ENCODE measurements around the gene MRM2. TPM values are rescaled to one million over a fixed set of nuclear protein-coding genes. Genes with fewer than 3 reads are reported as not detected.

Gene MRM2
- total RNA-seq, 1 donor from 2014 or later: 19.1 TPM

GRCh38 chr7:2215851-2216250 lies 26.2 kb downstream of the MRM2 start:
- Mint-ChIP-seq H3K36me3 (ENCODE audit: low read depth, unreplicated experiment) (peaks cover 50% of the 10 kb centered on the region), H3K4me1 (ENCODE audit: unreplicated experiment) (no peaks in the 10 kb centered on the region), H3K9me3 (ENCODE audit: unreplicated experiment) (no peaks in the 10 kb centered on the region), H3K4me3 (ENCODE audit: unreplicated experiment) (peak overlapping the region; percentile 9), H3K27ac (ENCODE audit: unreplicated experiment) (no peak overlapping the region), H3K27me3 (ENCODE audit: unreplicated experiment) (peaks cover 6% of the 10 kb centered on the region)
- no peak for DNase-seq (ENCODE audit: low spot score)
- TF ChIP-seq CTCF (IDR thresholded peaks at IDR 0.05; ENCODE audit: unreplicated experiment): no peak

DNA sequence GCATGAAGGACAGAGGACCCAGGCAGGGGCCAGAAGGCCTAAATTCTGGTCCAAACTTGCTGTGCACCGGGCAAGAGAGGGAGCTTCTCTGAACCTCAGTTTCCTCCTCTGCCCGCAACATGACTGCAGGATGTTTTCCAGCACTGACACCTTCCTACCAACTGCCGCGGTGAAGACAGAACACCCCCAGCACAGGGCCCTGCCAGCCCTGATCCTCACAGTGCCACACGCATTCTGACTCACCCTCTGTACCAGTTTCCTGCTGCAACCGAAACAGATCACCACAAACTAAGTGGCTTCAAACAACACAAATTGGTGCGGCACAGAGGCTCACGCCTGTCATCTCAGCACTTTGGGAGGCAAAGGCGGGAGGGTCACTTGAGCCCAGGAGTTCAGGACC lies 27.4 kb downstream of the MRM2 start:
- Mint-ChIP-seq H3K4me3 (ENCODE audit: unreplicated experiment) (no peak overlapping the region), H3K27ac (ENCODE audit: unreplicated experiment) (no peak overlapping the region), H3K36me3 (ENCODE audit: low read depth, unreplicated experiment) (peaks cover 50% of the 10 kb centered on the region), H3K9me3 (ENCODE audit: unreplicated experiment) (no peaks in the 10 kb centered on the region), H3K4me1 (ENCODE audit: unreplicated experiment) (no peaks in the 10 kb centered on the region), H3K27me3 (ENCODE audit: unreplicated experiment) (peaks cover 5% of the 10 kb centered on the region)
- DNase-seq (ENCODE audit: low spot score): no peak
- no peak for TF ChIP-seq CTCF (IDR thresholded peaks at IDR 0.05; ENCODE audit: unreplicated experiment)

DNA sequence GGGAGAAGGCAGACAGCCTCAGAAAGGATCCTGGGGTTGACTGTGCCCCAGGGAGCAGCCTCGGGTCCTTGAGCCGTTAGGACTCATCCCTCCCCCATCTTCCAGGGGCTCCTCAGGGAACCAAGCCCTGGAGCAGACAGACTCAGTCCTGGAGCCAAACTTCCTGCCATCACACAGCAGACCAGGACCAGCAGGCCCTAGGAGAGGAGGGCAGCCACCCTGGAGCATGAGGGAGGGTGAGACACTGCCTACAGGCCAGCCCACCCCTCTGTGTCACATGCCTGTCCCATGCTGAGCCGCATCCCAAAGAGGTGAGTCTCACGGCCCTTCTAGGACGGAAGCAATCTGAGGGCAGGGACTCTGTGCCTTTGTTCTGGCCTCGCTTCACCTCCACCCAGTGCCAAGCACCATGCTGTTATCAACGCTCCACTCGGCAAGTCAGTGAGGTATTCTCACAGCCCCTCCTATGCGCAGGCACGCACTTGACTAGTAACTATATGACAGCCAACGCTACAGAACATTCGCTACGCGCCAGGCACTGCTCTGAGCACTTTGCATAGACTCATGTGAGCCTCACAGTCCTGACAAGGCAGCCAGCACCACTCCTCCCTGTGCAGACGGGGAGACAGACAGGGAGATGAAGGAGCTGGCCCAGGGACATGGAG lies 28.3 kb downstream of the MRM2 start:
- Mint-ChIP-seq H3K4me1 (ENCODE audit: unreplicated experiment) (no peaks in the 10 kb centered on the region), H3K27ac (ENCODE audit: unreplicated experiment) (no peak overlapping the region), H3K4me3 (ENCODE audit: unreplicated experiment) (no peak overlapping the region), H3K9me3 (ENCODE audit: unreplicated experiment) (no peaks in the 10 kb centered on the region), H3K36me3 (ENCODE audit: low read depth, unreplicated experiment) (peaks cover 54% of the 10 kb centered on the region), H3K27me3 (ENCODE audit: unreplicated experiment) (peaks cover 6% of the 10 kb centered on the region)
- no peak for TF ChIP-seq CTCF (IDR thresholded peaks at IDR 0.05; ENCODE audit: unreplicated experiment)
- no peak for DNase-seq (ENCODE audit: low spot score)

DNA sequence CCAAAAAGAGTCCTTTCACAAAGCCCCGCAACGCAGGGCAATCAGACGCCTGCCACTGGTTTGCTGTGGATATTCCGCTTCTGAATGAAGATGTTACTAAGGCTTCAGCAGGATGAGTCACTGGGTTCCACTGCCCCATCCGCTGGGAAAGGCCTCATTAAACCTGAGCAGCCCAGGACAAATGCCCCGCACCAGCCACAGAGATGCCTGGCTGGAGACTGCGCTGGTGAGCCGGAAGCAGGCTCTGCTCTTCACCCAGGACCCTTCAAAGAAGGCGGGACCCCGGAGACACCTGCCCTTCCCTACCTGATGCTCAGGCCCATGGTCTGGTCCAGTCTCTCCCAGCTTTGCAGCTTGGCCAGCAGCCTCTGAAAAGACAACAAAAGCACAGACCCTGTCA lies 29.1 kb downstream of the MRM2 start:
- no peaks in the 10 kb centered on the region for H3K9me3 Mint-ChIP-seq (ENCODE audit: unreplicated experiment)
- TF ChIP-seq CTCF (IDR thresholded peaks at IDR 0.05; ENCODE audit: unreplicated experiment): no peak
- H3K4me3 Mint-ChIP-seq (ENCODE audit: unreplicated experiment): peak overlapping the region; percentile 24
- no peaks in the 10 kb centered on the region for H3K4me1 Mint-ChIP-seq (ENCODE audit: unreplicated experiment)
- no peak overlapping the region for H3K27ac Mint-ChIP-seq (ENCODE audit: unreplicated experiment)
- peaks cover 7% of the 10 kb centered on the region for H3K27me3 Mint-ChIP-seq (ENCODE audit: unreplicated experiment)
- DNase-seq (ENCODE audit: low spot score): no peak
- peaks cover 49% of the 10 kb centered on the region for H3K36me3 Mint-ChIP-seq (ENCODE audit: low read depth, unreplicated experiment)

DNA sequence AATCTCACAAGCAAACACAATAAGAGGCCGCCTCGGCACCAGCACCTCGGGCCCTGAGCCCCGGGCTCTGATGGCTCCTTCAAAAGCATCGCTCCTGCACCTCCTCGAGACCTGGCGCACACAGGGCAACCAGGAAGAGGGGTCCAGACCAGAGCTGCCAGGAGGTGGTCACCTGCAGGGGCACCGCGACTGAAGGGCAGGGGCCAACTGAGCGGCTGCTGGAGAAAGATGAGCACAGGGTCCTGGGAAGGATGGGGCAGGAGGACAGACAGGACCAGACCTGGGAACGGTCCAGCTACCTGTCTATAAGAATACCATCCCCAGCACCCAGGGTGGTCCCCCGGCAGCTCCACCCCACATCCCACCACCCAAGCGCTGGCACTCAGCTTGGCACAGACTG lies 30.1 kb downstream of the MRM2 start:
- Mint-ChIP-seq H3K9me3 (ENCODE audit: unreplicated experiment) (no peaks in the 10 kb centered on the region), H3K27ac (ENCODE audit: unreplicated experiment) (no peak overlapping the region), H3K36me3 (ENCODE audit: low read depth, unreplicated experiment) (peaks cover 52% of the 10 kb centered on the region), H3K4me3 (ENCODE audit: unreplicated experiment) (no peak overlapping the region), H3K27me3 (ENCODE audit: unreplicated experiment) (peaks cover 7% of the 10 kb centered on the region), H3K4me1 (ENCODE audit: unreplicated experiment) (no peaks in the 10 kb centered on the region)
- no peak for TF ChIP-seq CTCF (IDR thresholded peaks at IDR 0.05; ENCODE audit: unreplicated experiment)
- DNase-seq (ENCODE audit: low spot score): no peak
